Kidney epithelial cell (primary cell): ENCODE measurements around the gene SULT2A1. TPM values are rescaled to one million over a fixed set of nuclear protein-coding genes. Genes with fewer than 3 reads are reported as not detected.

ENCODE experiments used
- DNase-seq: peaks from one replicate; pipeline ENCODE4 v3.0.0-alpha.2; 2010; ENCODE audit warnings: low read depth
- H3K27me3 ChIP-seq: 2 replicates; pipeline ENCODE4 v1.6.0; 2011; ENCODE audit warnings: low read length; ENCODE audit not compliant: control insufficient read depth, insufficient read depth
- H3K36me3 ChIP-seq: 2 replicates; pipeline ENCODE4 v1.5.1; 2011; ENCODE audit warnings: low read length; ENCODE audit not compliant: control insufficient read depth, insufficient read depth
- H3K4me3 ChIP-seq: 2 replicates; pipeline ENCODE4 v1.5.1; 2011; ENCODE audit warnings: low read depth, mild to moderate bottlenecking, control low read depth, low read length
- total RNA-seq: library from RNA; depleted of rRNA; stranded (reverse); fragments of >200 nt; gene quantifications from 2 replicates; pipeline ENCODE4 v1.2.3, GENCODE V29; 2015
- TF ChIP-seq, protein P1 (sequence below): IDR thresholded peaks from 2 replicates; pipeline ENCODE4 v1.5.1; 2011; ENCODE audit warnings: mild to moderate bottlenecking, moderate library complexity, low read length, control low read depth, inconsistent platforms; ENCODE audit not compliant: insufficient read depth, poor library complexity, severe bottlenecking

SULT2A1 gene
- total RNA-seq, 1 donor from 2014 or later, result not detected

GRCh38 chr19:47839411-47839810, 46.7 kb downstream of the SULT2A1 start:
- peaks cover 4% of the 10 kb centered on the region for H3K27me3 ChIP-seq
- no peak for DNase-seq
- TF ChIP-seq, protein P1, sequence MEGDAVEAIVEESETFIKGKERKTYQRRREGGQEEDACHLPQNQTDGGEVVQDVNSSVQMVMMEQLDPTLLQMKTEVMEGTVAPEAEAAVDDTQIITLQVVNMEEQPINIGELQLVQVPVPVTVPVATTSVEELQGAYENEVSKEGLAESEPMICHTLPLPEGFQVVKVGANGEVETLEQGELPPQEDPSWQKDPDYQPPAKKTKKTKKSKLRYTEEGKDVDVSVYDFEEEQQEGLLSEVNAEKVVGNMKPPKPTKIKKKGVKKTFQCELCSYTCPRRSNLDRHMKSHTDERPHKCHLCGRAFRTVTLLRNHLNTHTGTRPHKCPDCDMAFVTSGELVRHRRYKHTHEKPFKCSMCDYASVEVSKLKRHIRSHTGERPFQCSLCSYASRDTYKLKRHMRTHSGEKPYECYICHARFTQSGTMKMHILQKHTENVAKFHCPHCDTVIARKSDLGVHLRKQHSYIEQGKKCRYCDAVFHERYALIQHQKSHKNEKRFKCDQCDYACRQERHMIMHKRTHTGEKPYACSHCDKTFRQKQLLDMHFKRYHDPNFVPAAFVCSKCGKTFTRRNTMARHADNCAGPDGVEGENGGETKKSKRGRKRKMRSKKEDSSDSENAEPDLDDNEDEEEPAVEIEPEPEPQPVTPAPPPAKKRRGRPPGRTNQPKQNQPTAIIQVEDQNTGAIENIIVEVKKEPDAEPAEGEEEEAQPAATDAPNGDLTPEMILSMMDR, result no peak
- H3K4me3 ChIP-seq, result no peak overlapping the region
- no peaks in the 10 kb centered on the region for H3K36me3 ChIP-seq

GRCh38 chr19:47836038-47836437, 50.1 kb downstream of the SULT2A1 start:
- TF ChIP-seq, protein P1, result no peak
- Histone ChIP-seq H3K36me3 (no peaks in the 10 kb centered on the region), H3K4me3 (no peak overlapping the region), H3K27me3 (no peaks in the 10 kb centered on the region)
- DNase-seq, result no peak

- TF ChIP-seq, protein P1, result no peak
- no peak overlapping the region for H3K4me3 ChIP-seq
- DNase-seq, result no peak
- no peaks in the 10 kb centered on the region for H3K27me3 ChIP-seq
- H3K36me3 ChIP-seq, result no peaks in the 10 kb centered on the region
These were observed 53.4 kb downstream of the SULT2A1 start for GRCh38 chr19:47832723-47833122.

DNA sequence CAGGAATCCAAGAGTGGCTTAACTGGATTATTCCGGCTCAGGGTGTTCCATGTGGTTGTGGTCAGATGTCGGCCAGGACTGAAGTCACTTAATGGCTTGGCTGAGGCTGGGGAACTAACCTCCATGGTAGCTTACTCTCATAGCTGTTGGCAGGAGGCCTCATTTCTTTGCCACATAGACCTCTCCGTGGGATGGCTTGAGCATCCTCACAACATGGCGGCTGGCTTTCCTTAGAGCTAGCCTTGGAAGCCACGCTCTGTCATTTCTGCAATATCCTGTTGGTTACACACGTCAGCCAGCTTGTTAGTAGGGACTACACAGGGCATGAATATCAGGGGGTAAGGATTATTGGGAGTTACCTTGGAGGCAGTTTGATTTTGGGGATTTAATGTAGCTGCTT, 59.3 kb downstream of the SULT2A1 start:
- Histone ChIP-seq H3K27me3 (peaks cover 6% of the 10 kb centered on the region), H3K4me3 (no peak overlapping the region), H3K36me3 (no peaks in the 10 kb centered on the region)
- no peak for DNase-seq
- TF ChIP-seq, protein P1, result no peak

DNA sequence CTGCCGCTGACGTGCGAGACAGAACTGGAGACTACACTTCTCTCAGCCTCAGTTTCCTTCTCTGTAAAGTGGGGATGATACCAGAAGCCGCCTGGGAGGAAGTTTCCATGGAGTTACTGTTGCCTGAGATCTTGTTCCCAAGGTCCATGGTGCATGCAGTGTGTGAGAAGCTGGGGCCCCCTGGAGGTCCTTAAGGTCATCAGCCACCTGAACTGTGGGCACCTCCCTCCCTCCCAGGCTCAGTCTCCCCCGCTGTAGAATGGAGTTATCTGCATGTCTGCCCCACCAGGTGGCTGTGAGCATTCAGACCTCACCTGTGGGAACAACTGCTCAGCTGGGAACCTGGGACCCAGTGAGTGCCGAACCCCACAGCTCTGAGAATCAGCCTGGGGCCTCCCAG, 61.7 kb downstream of the SULT2A1 start:
- TF ChIP-seq, protein P1, result no peak
- Histone ChIP-seq H3K4me3 (no peak overlapping the region), H3K27me3 (peaks cover 26% of the 10 kb centered on the region), H3K36me3 (no peaks in the 10 kb centered on the region)
- DNase-seq, result no peak

GRCh38 chr19:47821460-47822020, 64.6 kb downstream of the SULT2A1 start, which contains the start of gene CRX:
TSS of gene CRX (plus strand) at chr19:47821937. CDS start at chr19:47834444, 12,507 bp downstream.
- no peak within 1 kb of the TSS for H3K4me3 ChIP-seq
- DNase-seq, result no peak
- TF ChIP-seq, protein P1, result no peak

More at GRCh38 chr19:47821460-47822020, 64.6 kb downstream of the SULT2A1 start, which contains the start of gene CRX:
- Histone ChIP-seq H3K27me3 (peaks cover 29% of the 10 kb centered on the region), H3K36me3 (no peaks in the 10 kb centered on the region)
